Endodermal cell (in vitro differentiated cells): Measurements from ENCODE around the gene ADCY2. TPM values are rescaled to one million over a fixed set of nuclear protein-coding genes. Genes with fewer than 3 reads are reported as not detected.

Experiments used
- DNase-seq: peaks from one replicate; pipeline ENCODE4 v3.0.0-alpha.2; 2017
- H3K27ac ChIP-seq: 2 replicates; pipeline ENCODE4 v1.5.1; 2013; ENCODE audit warnings: mild to moderate bottlenecking, low read depth, low read length, moderate library complexity
- H3K27me3 ChIP-seq: 2 replicates; pipeline ENCODE4 v1.6.1; 2013; ENCODE audit warnings: mild to moderate bottlenecking, low read length, moderate library complexity; ENCODE audit not compliant: insufficient read depth, control insufficient read depth, poor library complexity, severe bottlenecking
- H3K36me3 ChIP-seq: 2 replicates; pipeline ENCODE4 v1.7.0; 2013; ENCODE audit warnings: mild to moderate bottlenecking, low read length, moderate library complexity; ENCODE audit not compliant: control insufficient read depth, insufficient read depth
- H3K4me1 ChIP-seq: one replicate; pipeline ENCODE4 v1.7.0; 2013; ENCODE audit warnings: low read length; ENCODE audit not compliant: control insufficient read depth, insufficient read depth
- H3K4me3 ChIP-seq: 2 replicates; pipeline ENCODE4 v1.5.1; 2013; ENCODE audit warnings: mild to moderate bottlenecking, low read length, moderate library complexity
- H3K9ac ChIP-seq: 2 replicates; pipeline ENCODE4 v1.6.1; 2013; ENCODE audit warnings: mild to moderate bottlenecking, low read length, moderate library complexity; ENCODE audit not compliant: poor library complexity, severe bottlenecking; ENCODE audit errors: extremely low read depth
- H3K9me3 ChIP-seq: 2 replicates; pipeline ENCODE4 v1.6.1; 2013; ENCODE audit warnings: mild to moderate bottlenecking, low read length, moderate library complexity; ENCODE audit not compliant: control insufficient read depth
- H3K27ac Mint-ChIP-seq: 2 replicates; pipeline ENCODE4 v1.8.0; 2020; ENCODE audit warnings: mixed read lengths
- H3K27me3 Mint-ChIP-seq: 2 replicates; pipeline ENCODE4 v1.8.0; 2021; ENCODE audit warnings: mild to moderate bottlenecking, mixed read lengths; ENCODE audit not compliant: insufficient read depth
- H3K36me3 Mint-ChIP-seq: 2 replicates; pipeline ENCODE4 v1.8.0; 2020; ENCODE audit warnings: low read depth, mixed read lengths
- H3K4me1 Mint-ChIP-seq: 2 replicates; pipeline ENCODE4 v1.8.0; 2020; ENCODE audit warnings: mixed read lengths
- H3K4me3 Mint-ChIP-seq: 2 replicates; pipeline ENCODE4 v1.8.0; 2020; ENCODE audit warnings: mild to moderate bottlenecking, moderate library complexity, mixed read lengths
- H3K9me3 Mint-ChIP-seq: 2 replicates; pipeline ENCODE4 v1.8.0; 2020; ENCODE audit warnings: mild to moderate bottlenecking, mixed read lengths
- WGBS, 2 experiments: methylation state at CpG; one replicate each; pipeline versions ENCODE4 v1.1.5 to v1.1.7; 2013; ENCODE audit warnings: missing lambda C conversion rate in 2 of 2, mixed read lengths in 1 of 2; ENCODE audit not compliant: insufficient coverage in 1 of 2, insufficient read length in 1 of 2; 5-methylcytosine and 5-hydroxymethylcytosine counted together
- total RNA-seq, 2 donors: library from RNA; stranded (reverse); fragmentation: NEBNext Ultra II Directional in 1 of 2; extraction: Animal tissue kit (Norgen Biotek cat#: 25700) in 1 of 2; gene quantifications; 2 replicates in 1 of 2; 3 replicates in 1 of 2; pipeline ENCODE4 v1.2.1, GENCODE V29; 2021
- TF ChIP-seq, protein P1 (sequence below): fragments of 200-600 bp; sonication (generic); conservative IDR thresholded peaks from 2 replicates; pipeline ENCODE4 v1.5.0; 2021; ENCODE audit warnings: antibody characterized with exemption, mild to moderate bottlenecking

ADCY2 gene
- total RNA-seq, 2 donors from 2014 or later: 61.5 to 63.2 TPM

DNA sequence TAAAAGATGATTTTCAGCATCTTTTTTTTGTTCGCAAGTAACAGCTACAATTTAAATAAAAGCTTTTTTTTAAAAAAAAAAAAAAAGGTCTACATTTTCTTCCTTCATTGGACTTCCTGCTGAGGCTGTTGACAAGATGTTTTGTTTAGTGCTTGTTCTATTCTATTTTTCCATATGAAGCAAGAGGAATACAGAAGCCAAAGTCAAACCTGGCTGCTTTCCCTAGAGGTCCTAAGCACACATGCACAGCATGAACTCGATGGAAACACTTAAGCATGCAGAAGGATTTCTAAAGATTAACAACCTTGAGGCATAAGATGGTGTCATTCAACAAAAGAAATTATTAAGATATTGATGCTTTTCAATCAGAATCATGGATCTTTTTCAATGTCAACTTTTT lies 105.1 kb downstream of the ADCY2 start:
- H3K9ac ChIP-seq: no peak overlapping the region
- no peaks in the 10 kb centered on the region for H3K9me3 ChIP-seq
- H3K4me3 Mint-ChIP-seq: no peak overlapping the region
- no peaks in the 10 kb centered on the region for H3K27me3 ChIP-seq
- H3K36me3 ChIP-seq: no peaks in the 10 kb centered on the region
- no peak for DNase-seq
- H3K27me3 Mint-ChIP-seq: no peaks in the 10 kb centered on the region
- H3K27ac ChIP-seq: no peak overlapping the region
- H3K27ac Mint-ChIP-seq: no peak overlapping the region
- 79 to 80% methylated on average over 1 of the region's 2 CpGs for WGBS, 2 experiments
- H3K4me1 Mint-ChIP-seq: peaks cover 27% of the 10 kb centered on the region
- H3K36me3 Mint-ChIP-seq: no peaks in the 10 kb centered on the region
- H3K4me1 ChIP-seq: peaks cover 3% of the 10 kb centered on the region
- no peaks in the 10 kb centered on the region for H3K9me3 Mint-ChIP-seq
- no peak overlapping the region for H3K4me3 ChIP-seq
- TF ChIP-seq, protein P1, sequence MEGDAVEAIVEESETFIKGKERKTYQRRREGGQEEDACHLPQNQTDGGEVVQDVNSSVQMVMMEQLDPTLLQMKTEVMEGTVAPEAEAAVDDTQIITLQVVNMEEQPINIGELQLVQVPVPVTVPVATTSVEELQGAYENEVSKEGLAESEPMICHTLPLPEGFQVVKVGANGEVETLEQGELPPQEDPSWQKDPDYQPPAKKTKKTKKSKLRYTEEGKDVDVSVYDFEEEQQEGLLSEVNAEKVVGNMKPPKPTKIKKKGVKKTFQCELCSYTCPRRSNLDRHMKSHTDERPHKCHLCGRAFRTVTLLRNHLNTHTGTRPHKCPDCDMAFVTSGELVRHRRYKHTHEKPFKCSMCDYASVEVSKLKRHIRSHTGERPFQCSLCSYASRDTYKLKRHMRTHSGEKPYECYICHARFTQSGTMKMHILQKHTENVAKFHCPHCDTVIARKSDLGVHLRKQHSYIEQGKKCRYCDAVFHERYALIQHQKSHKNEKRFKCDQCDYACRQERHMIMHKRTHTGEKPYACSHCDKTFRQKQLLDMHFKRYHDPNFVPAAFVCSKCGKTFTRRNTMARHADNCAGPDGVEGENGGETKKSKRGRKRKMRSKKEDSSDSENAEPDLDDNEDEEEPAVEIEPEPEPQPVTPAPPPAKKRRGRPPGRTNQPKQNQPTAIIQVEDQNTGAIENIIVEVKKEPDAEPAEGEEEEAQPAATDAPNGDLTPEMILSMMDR: no peak

DNA sequence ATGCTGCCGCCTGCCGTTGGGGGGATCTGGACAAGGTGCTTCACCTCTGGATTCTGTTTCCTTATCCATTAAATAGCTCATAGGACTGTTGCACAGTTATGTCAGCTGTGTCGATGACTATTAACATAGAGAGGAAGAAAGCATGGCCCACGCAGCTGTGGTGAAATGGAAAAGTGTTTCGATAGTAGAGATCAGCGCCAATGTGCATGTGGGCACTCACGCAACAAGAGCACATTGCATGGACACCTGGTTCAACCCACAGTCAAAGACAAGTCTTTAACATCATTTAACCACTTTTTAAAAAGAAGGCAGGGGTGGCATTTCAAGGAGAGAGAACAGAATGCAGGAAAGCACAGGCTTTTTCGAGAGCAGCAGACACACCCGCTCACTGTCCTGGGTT lies 107.6 kb downstream of the ADCY2 start:
- no peaks in the 10 kb centered on the region for H3K36me3 ChIP-seq
- no peaks in the 10 kb centered on the region for H3K9me3 ChIP-seq
- TF ChIP-seq, protein P1: no peak
- H3K4me1 Mint-ChIP-seq: peaks cover 27% of the 10 kb centered on the region
- WGBS, 2 experiments: 90 to 94% methylated on average over 8 to 9 of the region's 9 CpGs
- H3K4me1 ChIP-seq: peaks cover 3% of the 10 kb centered on the region
- no peak overlapping the region for H3K4me3 Mint-ChIP-seq
- H3K36me3 Mint-ChIP-seq: peaks cover 4% of the 10 kb centered on the region
- H3K27me3 ChIP-seq: no peaks in the 10 kb centered on the region
- H3K27me3 Mint-ChIP-seq: no peaks in the 10 kb centered on the region
- no peak overlapping the region for H3K27ac ChIP-seq
- no peak overlapping the region for H3K4me3 ChIP-seq
- no peak overlapping the region for H3K9ac ChIP-seq
- DNase-seq: no peak
- H3K27ac Mint-ChIP-seq: no peak overlapping the region
- peaks cover 6% of the 10 kb centered on the region for H3K9me3 Mint-ChIP-seq

DNA sequence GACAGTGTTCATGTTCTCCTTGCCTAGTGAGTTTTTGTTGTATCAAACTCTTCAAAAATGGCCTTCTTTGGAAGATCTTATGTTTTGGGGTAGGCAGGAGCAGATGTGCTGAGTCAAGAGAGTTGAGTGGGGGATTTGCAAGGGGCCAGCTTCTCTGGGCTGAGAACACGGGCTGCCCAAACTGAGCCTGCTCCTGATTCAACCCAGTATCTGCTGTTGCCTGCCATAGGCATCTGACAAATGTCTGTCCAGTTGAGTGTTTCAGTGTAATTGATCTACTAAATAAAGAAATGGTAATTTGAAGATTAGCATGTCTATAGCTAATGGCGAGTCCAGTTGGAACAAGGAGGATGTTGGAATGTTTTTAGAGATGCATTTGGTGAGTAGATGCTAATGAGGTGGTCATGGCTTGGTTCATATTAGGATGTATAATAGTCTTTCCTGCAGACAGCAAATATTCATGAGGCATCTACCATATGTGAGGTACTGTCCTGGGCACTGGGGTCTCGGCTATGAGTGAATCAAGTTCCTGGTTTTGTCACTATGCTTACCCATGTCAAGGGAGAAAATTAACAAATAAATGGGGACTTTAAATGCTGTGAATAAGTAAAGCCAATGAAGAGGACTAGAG lies 119.5 kb downstream of the ADCY2 start:
- no peak overlapping the region for H3K4me3 ChIP-seq
- no peak overlapping the region for H3K9ac ChIP-seq
- no peaks in the 10 kb centered on the region for H3K9me3 ChIP-seq
- Mint-ChIP-seq H3K27ac (no peak overlapping the region), H3K4me1 (peaks cover 2% of the 10 kb centered on the region), H3K4me3 (no peak overlapping the region), H3K27me3 (no peaks in the 10 kb centered on the region), H3K9me3 (peaks cover 3% of the 10 kb centered on the region), H3K36me3 (peaks cover 7% of the 10 kb centered on the region)
- no peak overlapping the region for H3K27ac ChIP-seq
- no peaks in the 10 kb centered on the region for H3K4me1 ChIP-seq
- WGBS, 2 experiments: 76 to 80% methylated on average over 2 to 3 of the region's 3 CpGs
- H3K36me3 ChIP-seq: peaks cover under 1% of the 10 kb centered on the region
- DNase-seq: no peak
- H3K27me3 ChIP-seq: no peaks in the 10 kb centered on the region
- TF ChIP-seq, protein P1: no peak
